Trophoblast cell (in vitro differentiated cells and primary cell): ENCODE data around the gene CASZ1.

Source experiments
- DNase-seq, 2 donors: peaks; one replicate each; pipeline ENCODE4 v3.0.0-alpha.2; 2016
- H2AFZ ChIP-seq: 2 replicates; pipeline ENCODE4 v1.6.1; 2013; ENCODE audit warnings: low read length, moderate library complexity, mild to moderate bottlenecking; ENCODE audit not compliant: insufficient read depth, poor library complexity
- H2AK5ac ChIP-seq: 2 replicates; pipeline ENCODE4 v1.6.1; 2013; ENCODE audit warnings: mild to moderate bottlenecking, low read length
- H2BK120ac ChIP-seq: 2 replicates; pipeline ENCODE4 v1.6.1; 2013; ENCODE audit warnings: low read length, mild to moderate bottlenecking, moderate library complexity; ENCODE audit not compliant: insufficient read depth, poor library complexity
- H2BK12ac ChIP-seq: 2 replicates; pipeline ENCODE4 v1.6.1; 2013; ENCODE audit warnings: mild to moderate bottlenecking, low read length, moderate library complexity
- H2BK5ac ChIP-seq: 2 replicates; pipeline ENCODE4 v1.6.1; 2013; ENCODE audit warnings: low read length, low read depth, moderate library complexity, mild to moderate bottlenecking; ENCODE audit not compliant: poor library complexity
- H3K14ac ChIP-seq: 2 replicates; pipeline ENCODE4 v1.6.1; 2013; ENCODE audit warnings: mild to moderate bottlenecking, low read length
- H3K18ac ChIP-seq: 2 replicates; pipeline ENCODE4 v1.6.1; 2013; ENCODE audit warnings: mild to moderate bottlenecking, low read length
- H3K23ac ChIP-seq: 2 replicates; pipeline ENCODE4 v1.6.1; 2013; ENCODE audit warnings: low read length
- H3K27ac ChIP-seq: 2 replicates; pipeline ENCODE4 v1.5.1; 2013; ENCODE audit warnings: low read depth, mild to moderate bottlenecking, inconsistent platforms, low read length, moderate library complexity
- H3K27me3 ChIP-seq: 2 replicates; pipeline ENCODE4 v1.6.1; 2013; ENCODE audit warnings: inconsistent platforms, mild to moderate bottlenecking, low read length, moderate library complexity; ENCODE audit not compliant: insufficient read depth
- H3K36me3 ChIP-seq, 2 experiments: 1 replicate in 1 of 2; 2 replicates in 1 of 2; pipeline ENCODE4 v1.6.1; 2013; ENCODE audit warnings: low read length in 2 of 2, mild to moderate bottlenecking in 2 of 2, moderate library complexity in 1 of 2; ENCODE audit not compliant: insufficient read depth in 2 of 2, control insufficient read depth in 1 of 2
- H3K4ac ChIP-seq: 2 replicates; pipeline ENCODE4 v1.6.1; 2013; ENCODE audit warnings: low read depth, mild to moderate bottlenecking, low read length, moderate library complexity
- H3K4me1 ChIP-seq, 2 experiments: 1 replicate in 1 of 2; 2 replicates in 1 of 2; pipeline ENCODE4 v1.6.1; 2013; ENCODE audit warnings: low read length in 2 of 2, mild to moderate bottlenecking in 2 of 2, moderate library complexity in 1 of 2; ENCODE audit not compliant: insufficient read depth in 2 of 2, control insufficient read depth in 1 of 2
- H3K4me2 ChIP-seq: 2 replicates; pipeline ENCODE4 v1.6.1; 2013; ENCODE audit warnings: inconsistent platforms, mild to moderate bottlenecking, low read length, moderate library complexity
- H3K4me3 ChIP-seq: 2 replicates; pipeline ENCODE4 v1.5.1; 2013; ENCODE audit warnings: mild to moderate bottlenecking, low read depth, low read length, inconsistent platforms
- H3K79me1 ChIP-seq: one replicate; pipeline ENCODE4 v1.6.1; 2013; ENCODE audit warnings: low read length
- H3K79me2 ChIP-seq: 2 replicates; pipeline ENCODE4 v1.6.1; 2013; ENCODE audit warnings: low read length, mild to moderate bottlenecking; ENCODE audit not compliant: control insufficient read depth, insufficient read depth, poor library complexity
- H3K9ac ChIP-seq: 2 replicates; pipeline ENCODE4 v1.6.1; 2013; ENCODE audit warnings: mild to moderate bottlenecking, low read length
- H3K9me3 ChIP-seq: 2 replicates; pipeline ENCODE4 v1.6.1; 2013; ENCODE audit warnings: low read depth, mild to moderate bottlenecking, control low read depth, inconsistent platforms, low read length; ENCODE audit not compliant: insufficient read depth
- H4K12ac ChIP-seq: 2 replicates; pipeline ENCODE4 v1.6.1; 2013; ENCODE audit warnings: low read depth, mild to moderate bottlenecking, low read length, moderate library complexity
- H4K8ac ChIP-seq: 2 replicates; pipeline ENCODE4 v1.6.1; 2013; ENCODE audit warnings: low read depth, mild to moderate bottlenecking, low read length, moderate library complexity
- H4K91ac ChIP-seq: one replicate; pipeline ENCODE4 v1.6.1; 2013; ENCODE audit warnings: low read depth, mild to moderate bottlenecking, low read length, moderate library complexity
- WGBS: extraction: QIAGEN DNeasy Blood & Tissue Kit; methylation state at CpG from one replicate; pipeline ENCODE4 v1.1.7; 2013; ENCODE audit warnings: missing lambda C conversion rate; ENCODE audit not compliant: insufficient read length, insufficient coverage; ENCODE audit errors: extremely low coverage; 5-methylcytosine and 5-hydroxymethylcytosine counted together

Gene CASZ1

GRCh38 chr1:10839188-10839770 is 42.8 kb upstream of the CASZ1 start:
- Histone ChIP-seq H3K4me2 (no peak overlapping the region), H4K12ac (no peak overlapping the region), H3K9ac (no peak overlapping the region), H2AFZ (no peak overlapping the region), H3K4me1 (peaks cover 5% of the 10 kb centered on the region in 2 experiments), H3K4me3 (no peak overlapping the region), H3K23ac (no peak overlapping the region), H3K36me3 (no peaks in the 10 kb centered on the region), H3K18ac (no peak overlapping the region), H2BK12ac (no peak overlapping the region), H3K79me2 (no peaks in the 10 kb centered on the region), H3K4ac (no peak overlapping the region), H3K9me3 (peaks cover 11% of the 10 kb centered on the region), H4K91ac (no peak overlapping the region), H2BK120ac (no peak overlapping the region), H3K27ac (no peak overlapping the region), H2AK5ac (no peak overlapping the region), H3K79me1 (no peaks in the 10 kb centered on the region), H3K27me3 (no peaks in the 10 kb centered on the region), H2BK5ac (no peak overlapping the region), H3K14ac (no peak overlapping the region), H4K8ac (no peak overlapping the region)
- WGBS, result 100% methylated on average over 2 of the region's 9 CpGs
- DNase-seq, result no peak

- Histone ChIP-seq H3K36me3 (no peaks in the 10 kb centered on the region), H3K79me1 (no peaks in the 10 kb centered on the region), H3K4me2 (no peak overlapping the region), H3K27ac (no peak overlapping the region), H3K14ac (no peak overlapping the region), H3K9me3 (peaks cover 10% of the 10 kb centered on the region), H3K4me3 (no peak overlapping the region), H4K12ac (no peak overlapping the region), H4K8ac (no peak overlapping the region), H3K4me1 (peaks cover 5% of the 10 kb centered on the region in 2 experiments), H3K23ac (no peak overlapping the region), H2BK120ac (no peak overlapping the region), H2BK5ac (no peak overlapping the region), H3K27me3 (no peaks in the 10 kb centered on the region), H3K79me2 (no peaks in the 10 kb centered on the region), H3K4ac (no peak overlapping the region), H2BK12ac (no peak overlapping the region), H3K18ac (no peak overlapping the region), H2AFZ (no peak overlapping the region), H3K9ac (no peak overlapping the region), H4K91ac (no peak overlapping the region), H2AK5ac (no peak overlapping the region)
- no peak for DNase-seq
- WGBS, result no CpG with 5 or more reads among the region's 11 CpGs
These were observed 42.1 kb upstream of the CASZ1 start for GRCh38 chr1:10838541-10838940.

GRCh38 chr1:10836726-10837125 is 40.3 kb upstream of the CASZ1 start:
- Histone ChIP-seq H2AFZ (no peak overlapping the region), H2BK12ac (no peak overlapping the region), H3K79me2 (no peaks in the 10 kb centered on the region), H2BK5ac (no peak overlapping the region), H3K4me1 (peaks cover 5% of the 10 kb centered on the region in 2 experiments), H3K27ac (no peak overlapping the region), H3K4ac (no peak overlapping the region), H3K9ac (no peak overlapping the region), H3K4me2 (no peak overlapping the region), H4K12ac (no peak overlapping the region), H3K4me3 (no peak overlapping the region), H3K27me3 (no peaks in the 10 kb centered on the region), H4K8ac (no peak overlapping the region), H3K36me3 (no peaks in the 10 kb centered on the region), H2BK120ac (no peak overlapping the region), H3K14ac (no peak overlapping the region), H3K23ac (no peak overlapping the region), H3K9me3 (peaks cover 5% of the 10 kb centered on the region), H3K79me1 (no peaks in the 10 kb centered on the region), H2AK5ac (no peak overlapping the region), H3K18ac (no peak overlapping the region), H4K91ac (no peak overlapping the region)
- no CpG with 5 or more reads among the region's 11 CpGs for WGBS
- no peak for DNase-seq

GRCh38 chr1:10835822-10836421 is 39.5 kb upstream of the CASZ1 start:
- H4K12ac ChIP-seq, result no peak overlapping the region
- H3K14ac ChIP-seq, result no peak overlapping the region
- H2BK12ac ChIP-seq, result no peak overlapping the region
- no peak overlapping the region for H3K23ac ChIP-seq
- H3K9me3 ChIP-seq, result peaks cover 5% of the 10 kb centered on the region
- H3K4ac ChIP-seq, result no peak overlapping the region
- no peaks in the 10 kb centered on the region for H3K36me3 ChIP-seq
- no CpG with 5 or more reads among the region's 31 CpGs for WGBS
- no peak overlapping the region for H2BK120ac ChIP-seq
- H2BK5ac ChIP-seq, result no peak overlapping the region
- no peak overlapping the region for H4K91ac ChIP-seq
- peak in 1 of 2 donors; percentile 6 for DNase-seq
- no peak overlapping the region for H3K18ac ChIP-seq
- no peaks in the 10 kb centered on the region for H3K79me1 ChIP-seq
- H3K79me2 ChIP-seq, result no peaks in the 10 kb centered on the region
- no peak overlapping the region for H3K4me3 ChIP-seq
- no peak overlapping the region for H3K27ac ChIP-seq
- no peaks in the 10 kb centered on the region for H3K27me3 ChIP-seq
- H3K9ac ChIP-seq, result no peak overlapping the region
- no peak overlapping the region for H4K8ac ChIP-seq
- peak overlapping the region; percentile 35 for H3K4me2 ChIP-seq
- H2AFZ ChIP-seq, result no peak overlapping the region
- no peak overlapping the region for H2AK5ac ChIP-seq
- peaks cover 5% of the 10 kb centered on the region in 2 experiments for H3K4me1 ChIP-seq
